ENCODE data around the gene CBY3. TPM values are rescaled to one million over a fixed set of nuclear protein-coding genes. Genes with fewer than 3 reads are reported as not detected.
"Not testable (repeated sequence)": the region's sequence is repeated elsewhere in the genome, so short reads cannot be mapped to it uniquely, and the experiment has no call there.

CBY3 gene
- polyA plus RNA-seq, 3 donors, result not detected

DNA sequence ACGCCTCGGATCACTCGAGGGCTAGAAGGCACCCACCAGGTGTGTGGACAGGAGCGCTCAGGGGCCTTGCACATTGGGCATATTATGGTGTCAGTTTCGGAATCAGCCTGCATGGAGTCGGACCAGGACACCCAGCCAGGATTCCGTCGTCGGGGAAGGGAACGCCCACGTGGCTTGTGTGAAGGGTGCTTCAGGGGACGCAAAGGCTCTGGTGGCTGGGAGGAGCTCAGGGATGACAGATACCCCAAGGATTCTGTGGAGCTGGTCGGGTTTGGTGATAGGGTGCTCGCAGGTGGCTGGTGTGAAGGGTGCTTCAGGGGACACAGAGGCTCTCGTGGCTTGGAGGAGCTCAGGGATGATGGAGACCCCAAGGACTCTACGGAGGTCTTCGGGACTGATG lies 38.2 kb downstream of the CBY3 start:
- H3K4me1 ChIP-seq (ENCODE audit: control insufficient read depth in 1 of 2, insufficient read depth in 2 of 2, low read length in 2 of 2); H3K4me3 Mint-ChIP-seq; intact Hi-C loops (cut with micrococcal nuclease); H3K9me3 Mint-ChIP-seq; H3K27me3 ChIP-seq (ENCODE audit: control insufficient read depth in 2 of 2, insufficient read depth in 2 of 2, low read length in 2 of 2); H3K79me2 ChIP-seq (ENCODE audit: insufficient read depth, low read length); H4K20me1 ChIP-seq (ENCODE audit: insufficient read depth, low read length); H3K4me1 Mint-ChIP-seq; H3K36me3 ChIP-seq (replicated peaks in 1 of 2; ENCODE audit: control insufficient read depth in 1 of 2, insufficient read depth in 2 of 2, low read length in 2 of 2); H3K27ac Mint-ChIP-seq; H3K9ac ChIP-seq (ENCODE audit: insufficient read depth, low read length, poor library complexity, severe bottlenecking); H3K27me3 Mint-ChIP-seq (ENCODE audit: low read depth in 3 of 3); H3K4me2 ChIP-seq (replicated peaks; ENCODE audit: extremely low read depth, low read length, poor library complexity, severe bottlenecking); H3K27ac ChIP-seq (ENCODE audit: low read depth in 1 of 2, low read length in 2 of 2); H2AFZ ChIP-seq (ENCODE audit: insufficient read depth, low read depth, low read length, poor library complexity, severe bottlenecking); DNase-seq; H3K36me3 Mint-ChIP-seq; H3K9me3 ChIP-seq (replicated peaks in 1 of 2; ENCODE audit: control insufficient read depth in 1 of 2, insufficient read depth in 1 of 2, low read length in 2 of 2); H3K4me3 ChIP-seq (replicated peaks in 1 of 3; ENCODE audit: low read depth in 2 of 3, low read length in 3 of 3): not testable (repeated sequence)
- WGBS (ENCODE audit: insufficient coverage), result 94% methylated on average over 9 of the region's 17 CpGs

- H3K9me3 ChIP-seq (replicated peaks in 1 of 2; ENCODE audit: control insufficient read depth in 1 of 2, insufficient read depth in 1 of 2, low read length in 2 of 2); H3K27ac Mint-ChIP-seq; H4K20me1 ChIP-seq (ENCODE audit: insufficient read depth, low read length); H3K27me3 ChIP-seq (ENCODE audit: control insufficient read depth in 2 of 2, insufficient read depth in 2 of 2, low read length in 2 of 2); H3K9me3 Mint-ChIP-seq; H3K4me2 ChIP-seq (replicated peaks; ENCODE audit: extremely low read depth, low read length, poor library complexity, severe bottlenecking); intact Hi-C loops (cut with micrococcal nuclease); H3K4me1 ChIP-seq (ENCODE audit: control insufficient read depth in 1 of 2, insufficient read depth in 2 of 2, low read length in 2 of 2); H3K79me2 ChIP-seq (ENCODE audit: insufficient read depth, low read length); H3K4me3 Mint-ChIP-seq; H3K4me1 Mint-ChIP-seq; H3K4me3 ChIP-seq (replicated peaks in 1 of 3; ENCODE audit: low read depth in 2 of 3, low read length in 3 of 3); H2AFZ ChIP-seq (ENCODE audit: insufficient read depth, low read depth, low read length, poor library complexity, severe bottlenecking); H3K36me3 Mint-ChIP-seq; DNase-seq; H3K36me3 ChIP-seq (replicated peaks in 1 of 2; ENCODE audit: control insufficient read depth in 1 of 2, insufficient read depth in 2 of 2, low read length in 2 of 2); H3K9ac ChIP-seq (ENCODE audit: insufficient read depth, low read length, poor library complexity, severe bottlenecking); H3K27me3 Mint-ChIP-seq (ENCODE audit: low read depth in 3 of 3); H3K27ac ChIP-seq (ENCODE audit: low read depth in 1 of 2, low read length in 2 of 2): not testable (repeated sequence)
- no CpG with 5 or more reads among the region's 4 CpGs for WGBS (ENCODE audit: insufficient coverage)
Measured at GRCh38 chr5:179641745-179642144, 39.1 kb downstream of the CBY3 start.

DNA sequence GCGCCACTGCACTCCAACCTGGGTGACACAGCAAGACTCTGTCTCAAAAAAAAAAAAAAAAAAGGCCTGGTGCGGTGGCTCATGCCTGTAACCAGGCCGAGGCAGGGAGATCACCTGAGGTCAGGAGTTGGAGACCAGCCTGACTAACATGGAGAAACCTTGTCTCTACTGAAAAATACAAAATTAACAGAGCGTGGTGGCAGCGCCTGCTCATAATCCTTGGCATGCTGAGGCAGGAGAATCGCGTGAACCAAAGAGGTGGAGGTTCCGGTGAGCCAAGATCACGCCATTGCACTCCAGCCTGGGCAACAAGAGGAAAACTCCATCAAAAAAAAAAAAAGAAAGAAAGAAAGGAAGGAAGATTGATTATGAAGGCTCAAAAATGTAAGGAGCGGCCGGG lies 41.5 kb downstream of the CBY3 start:
- 100% methylated on average over 5 of the region's 11 CpGs for WGBS (ENCODE audit: insufficient coverage)
- H3K4me3 ChIP-seq (replicated peaks in 1 of 3; ENCODE audit: low read depth in 2 of 3, low read length in 3 of 3); H3K36me3 Mint-ChIP-seq; H2AFZ ChIP-seq (ENCODE audit: insufficient read depth, low read depth, low read length, poor library complexity, severe bottlenecking); H3K79me2 ChIP-seq (ENCODE audit: insufficient read depth, low read length); H3K27ac ChIP-seq (ENCODE audit: low read depth in 1 of 2, low read length in 2 of 2); H4K20me1 ChIP-seq (ENCODE audit: insufficient read depth, low read length); H3K27me3 Mint-ChIP-seq (ENCODE audit: low read depth in 3 of 3); H3K4me2 ChIP-seq (replicated peaks; ENCODE audit: extremely low read depth, low read length, poor library complexity, severe bottlenecking); DNase-seq; intact Hi-C loops (cut with micrococcal nuclease); H3K9ac ChIP-seq (ENCODE audit: insufficient read depth, low read length, poor library complexity, severe bottlenecking); H3K4me1 Mint-ChIP-seq; H3K4me3 Mint-ChIP-seq; H3K27me3 ChIP-seq (ENCODE audit: control insufficient read depth in 2 of 2, insufficient read depth in 2 of 2, low read length in 2 of 2); H3K27ac Mint-ChIP-seq; H3K36me3 ChIP-seq (replicated peaks in 1 of 2; ENCODE audit: control insufficient read depth in 1 of 2, insufficient read depth in 2 of 2, low read length in 2 of 2); H3K9me3 ChIP-seq (replicated peaks in 1 of 2; ENCODE audit: control insufficient read depth in 1 of 2, insufficient read depth in 1 of 2, low read length in 2 of 2); H3K9me3 Mint-ChIP-seq; H3K4me1 ChIP-seq (ENCODE audit: control insufficient read depth in 1 of 2, insufficient read depth in 2 of 2, low read length in 2 of 2): not testable (repeated sequence)

DNA sequence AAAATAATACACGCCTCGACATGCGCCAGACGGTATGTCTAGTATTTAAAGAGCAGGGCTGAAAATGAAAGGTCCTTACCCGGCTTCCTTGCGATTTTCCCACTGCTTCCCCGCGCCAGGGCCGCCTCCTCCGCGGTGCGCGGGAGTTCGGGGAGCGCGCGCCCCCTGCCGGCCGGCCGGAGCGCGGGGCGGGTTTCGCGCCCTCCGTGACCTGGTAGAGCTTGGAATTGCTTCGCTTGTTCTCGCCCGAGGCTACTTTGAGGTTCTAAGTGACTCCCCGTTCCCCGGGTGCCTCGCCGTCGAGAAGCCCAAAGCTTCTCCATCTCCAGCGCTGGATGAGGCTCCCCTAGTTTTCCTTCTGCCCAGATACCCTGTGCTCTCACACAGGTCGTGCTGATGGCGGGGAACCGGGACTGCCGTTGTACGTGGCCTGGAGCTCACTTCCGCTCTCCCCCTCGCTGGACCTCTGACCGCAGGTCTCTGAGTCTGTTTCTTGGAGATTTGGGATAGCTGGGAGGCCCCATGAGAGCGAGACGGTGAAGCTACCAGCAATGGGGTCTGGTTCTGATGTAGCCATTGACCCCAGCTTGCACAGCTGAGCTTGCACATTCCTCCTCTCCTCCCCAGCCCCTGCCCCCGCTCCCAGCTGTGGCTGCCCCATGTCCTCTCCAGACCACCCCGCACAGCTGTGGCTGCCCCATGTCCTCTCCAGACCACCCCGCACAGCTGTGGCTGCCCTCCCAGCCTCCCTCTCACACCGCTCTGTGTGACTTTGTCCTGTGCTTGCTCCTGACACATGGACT lies 46.3 kb downstream of the CBY3 start:
- H3K27ac Mint-ChIP-seq; H3K9ac ChIP-seq (ENCODE audit: insufficient read depth, low read length, poor library complexity, severe bottlenecking); H3K4me2 ChIP-seq (replicated peaks; ENCODE audit: extremely low read depth, low read length, poor library complexity, severe bottlenecking); H3K27me3 Mint-ChIP-seq (ENCODE audit: low read depth in 3 of 3); H3K27ac ChIP-seq (ENCODE audit: low read depth in 1 of 2, low read length in 2 of 2); H3K9me3 ChIP-seq (replicated peaks in 1 of 2; ENCODE audit: control insufficient read depth in 1 of 2, insufficient read depth in 1 of 2, low read length in 2 of 2); H2AFZ ChIP-seq (ENCODE audit: insufficient read depth, low read depth, low read length, poor library complexity, severe bottlenecking); H3K27me3 ChIP-seq (ENCODE audit: control insufficient read depth in 2 of 2, insufficient read depth in 2 of 2, low read length in 2 of 2); H3K79me2 ChIP-seq (ENCODE audit: insufficient read depth, low read length); H3K9me3 Mint-ChIP-seq; H3K4me1 ChIP-seq (ENCODE audit: control insufficient read depth in 1 of 2, insufficient read depth in 2 of 2, low read length in 2 of 2); intact Hi-C loops (cut with micrococcal nuclease); H3K36me3 ChIP-seq (replicated peaks in 1 of 2; ENCODE audit: control insufficient read depth in 1 of 2, insufficient read depth in 2 of 2, low read length in 2 of 2); DNase-seq; H3K36me3 Mint-ChIP-seq; H3K4me1 Mint-ChIP-seq; H4K20me1 ChIP-seq (ENCODE audit: insufficient read depth, low read length); H3K4me3 ChIP-seq (replicated peaks in 1 of 3; ENCODE audit: low read depth in 2 of 3, low read length in 3 of 3): not testable (repeated sequence)
- WGBS (ENCODE audit: insufficient coverage), result no CpG with 5 or more reads among the region's 49 CpGs
- H3K4me3 Mint-ChIP-seq, result peak overlapping the region in 1 of 2 donors; percentile 67
